Measurements from ENCODE around the gene EPB41L4B. TPM values are rescaled to one million over a fixed set of nuclear protein-coding genes. Genes with fewer than 3 reads are reported as not detected.

The EPB41L4B gene
- total and polyA plus RNA-seq, 2 donors (not counting 1 experiment from before 2014, with no cell fraction given), result 0.56 to 2.8 TPM

- no peaks in the 10 kb centered on the region for H3K4me1 ChIP-seq (ENCODE audit: control insufficient read depth, extremely low read depth, insufficient read depth, low read length)
- TF ChIP-seq CTCF (conservative IDR thresholded peaks at IDR 0.05 in 1 of 2, IDR thresholded peaks at IDR 0.05 in 1 of 2; ENCODE audit: low read depth in 1 of 2, low read length in 2 of 2) (no peak), EZH2 (IDR thresholded peaks at IDR 0.05; ENCODE audit: low read length, missing control alignments) (no peak)
- no peaks in the 10 kb centered on the region for H3K9me3 ChIP-seq (ENCODE audit: control insufficient read depth, insufficient read depth, low read depth, low read length)
- no peaks in the 10 kb centered on the region for H3K36me3 ChIP-seq (ENCODE audit: control insufficient read depth, insufficient read depth, low read length)
- no peaks in the 10 kb centered on the region for H4K20me1 ChIP-seq (ENCODE audit: control insufficient read depth, extremely low read depth, insufficient read depth, low read length)
- no peak for DNase-seq (ENCODE audit: low read depth in 2 of 2)
- H3K27ac ChIP-seq (ENCODE audit: insufficient read depth, low read length), result no peak overlapping the region
- H3K9ac ChIP-seq (ENCODE audit: insufficient read depth, low read length), result no peak overlapping the region
- H3K4me3 ChIP-seq (replicated peaks in 1 of 4; ENCODE audit: control extremely low read depth in 1 of 4, insufficient read depth in 1 of 4, low read depth in 3 of 4, low read length in 4 of 4), result no peak overlapping the region
- H3K79me2 ChIP-seq (ENCODE audit: control insufficient read depth, insufficient read depth, low read length), result no peaks in the 10 kb centered on the region
- H3K4me2 ChIP-seq (ENCODE audit: extremely low read depth, insufficient read depth, low read length), result no peak overlapping the region
- H2AFZ ChIP-seq (ENCODE audit: low read length), result no peak overlapping the region
- H3K27me3 ChIP-seq (ENCODE audit: control insufficient read depth, insufficient read depth, low read length), result peaks cover 30% of the 10 kb centered on the region
Observed at GRCh38 chr9:109162677-109163076, 158.2 kb downstream of the EPB41L4B start.

- Histone ChIP-seq H3K79me2 (ENCODE audit: control insufficient read depth, insufficient read depth, low read length) (no peaks in the 10 kb centered on the region), H4K20me1 (ENCODE audit: control insufficient read depth, extremely low read depth, insufficient read depth, low read length) (no peaks in the 10 kb centered on the region), H3K4me2 (ENCODE audit: extremely low read depth, insufficient read depth, low read length) (no peak overlapping the region), H3K9me3 (ENCODE audit: control insufficient read depth, insufficient read depth, low read depth, low read length) (no peaks in the 10 kb centered on the region), H3K9ac (ENCODE audit: insufficient read depth, low read length) (no peak overlapping the region), H2AFZ (ENCODE audit: low read length) (no peak overlapping the region), H3K36me3 (ENCODE audit: control insufficient read depth, insufficient read depth, low read length) (no peaks in the 10 kb centered on the region), H3K4me1 (ENCODE audit: control insufficient read depth, extremely low read depth, insufficient read depth, low read length) (no peaks in the 10 kb centered on the region), H3K27me3 (ENCODE audit: control insufficient read depth, insufficient read depth, low read length) (peaks cover 25% of the 10 kb centered on the region), H3K27ac (ENCODE audit: insufficient read depth, low read length) (no peak overlapping the region), H3K4me3 (replicated peaks in 1 of 4; ENCODE audit: control extremely low read depth in 1 of 4, insufficient read depth in 1 of 4, low read depth in 3 of 4, low read length in 4 of 4) (no peak overlapping the region)
- no peak for DNase-seq (ENCODE audit: low read depth in 2 of 2)
- TF ChIP-seq EZH2 (IDR thresholded peaks at IDR 0.05; ENCODE audit: low read length, missing control alignments), result no peak
- TF ChIP-seq CTCF (conservative IDR thresholded peaks at IDR 0.05 in 1 of 2, IDR thresholded peaks at IDR 0.05 in 1 of 2; ENCODE audit: low read depth in 1 of 2, low read length in 2 of 2), result no peak
Observed at GRCh38 chr9:109161471-109161870, 159.4 kb downstream of the EPB41L4B start.

- H3K4me3 ChIP-seq (replicated peaks in 1 of 4; ENCODE audit: control extremely low read depth in 1 of 4, insufficient read depth in 1 of 4, low read depth in 3 of 4, low read length in 4 of 4), result no peak overlapping the region
- no peak for DNase-seq (ENCODE audit: low read depth in 2 of 2)
- no peaks in the 10 kb centered on the region for H4K20me1 ChIP-seq (ENCODE audit: control insufficient read depth, extremely low read depth, insufficient read depth, low read length)
Observed at GRCh38 chr9:109159583-109159982, 161.3 kb downstream of the EPB41L4B start.

More at GRCh38 chr9:109159583-109159982, 161.3 kb downstream of the EPB41L4B start:
- no peak overlapping the region for H3K27ac ChIP-seq (ENCODE audit: insufficient read depth, low read length)
- H3K36me3 ChIP-seq (ENCODE audit: control insufficient read depth, insufficient read depth, low read length), result no peaks in the 10 kb centered on the region
- H2AFZ ChIP-seq (ENCODE audit: low read length), result no peak overlapping the region
- no peaks in the 10 kb centered on the region for H3K79me2 ChIP-seq (ENCODE audit: control insufficient read depth, insufficient read depth, low read length)
- no peak overlapping the region for H3K4me2 ChIP-seq (ENCODE audit: extremely low read depth, insufficient read depth, low read length)
- H3K9ac ChIP-seq (ENCODE audit: insufficient read depth, low read length), result no peak overlapping the region
- no peak for TF ChIP-seq CTCF (conservative IDR thresholded peaks at IDR 0.05 in 1 of 2, IDR thresholded peaks at IDR 0.05 in 1 of 2; ENCODE audit: low read depth in 1 of 2, low read length in 2 of 2)
- no peak for TF ChIP-seq EZH2 (IDR thresholded peaks at IDR 0.05; ENCODE audit: low read length, missing control alignments)
- H3K4me1 ChIP-seq (ENCODE audit: control insufficient read depth, extremely low read depth, insufficient read depth, low read length), result no peaks in the 10 kb centered on the region
- H3K27me3 ChIP-seq (ENCODE audit: control insufficient read depth, insufficient read depth, low read length), result peaks cover 11% of the 10 kb centered on the region
- H3K9me3 ChIP-seq (ENCODE audit: control insufficient read depth, insufficient read depth, low read depth, low read length), result no peaks in the 10 kb centered on the region
